ENCODE results near the gene GMIP.
A peak's percentile ranks its signal among the peaks of the same experiment; 100 is the strongest.

GMIP gene

GRCh38 chr19:19657397-19657783, 13.9 kb upstream of the GMIP start:
- peak; percentile 1 for DNase-seq (ENCODE audit: low spot score)

- peak; percentile 3 for DNase-seq (ENCODE audit: low spot score)
Measured at GRCh38 chr19:19656451-19657396, 13.3 kb upstream of the GMIP start.

GRCh38 chr19:19655641-19656343, 12.3 kb upstream of the GMIP start:
- DNase-seq (ENCODE audit: low spot score), result no peak

GRCh38 chr19:19655051-19655594, 11.7 kb upstream of the GMIP start:
- no peak for DNase-seq (ENCODE audit: low spot score)

GRCh38 chr19:19654441-19654840, 11.0 kb upstream of the GMIP start:
- no peak for DNase-seq (ENCODE audit: low spot score)

- no peak for DNase-seq (ENCODE audit: low spot score)
Measured at GRCh38 chr19:19653597-19654147, 10.2 kb upstream of the GMIP start.

GRCh38 chr19:19652482-19653295, 9.2 kb upstream of the GMIP start:
- DNase-seq (ENCODE audit: low spot score), result no peak

GRCh38 chr19:19651076-19651475, 7.6 kb upstream of the GMIP start:
- no peak for DNase-seq (ENCODE audit: low spot score)

GRCh38 chr19:19650331-19650730, 6.9 kb upstream of the GMIP start:
- DNase-seq (ENCODE audit: low spot score), result no peak

- no peak for DNase-seq (ENCODE audit: low spot score)
Measured at GRCh38 chr19:19649580-19649995, 6.1 kb upstream of the GMIP start.

- DNase-seq (ENCODE audit: low spot score), result no peak
Measured at GRCh38 chr19:19649155-19649554, 5.7 kb upstream of the GMIP start.

GRCh38 chr19:19647037-19647835, 3.8 kb upstream of the GMIP start:
- DNase-seq (ENCODE audit: low spot score), result no peak

GRCh38 chr19:19645233-19645870, 1.9 kb upstream of the GMIP start:
- no peak for DNase-seq (ENCODE audit: low spot score)

GRCh38 chr19:19644054-19644388, 564 bp upstream of the GMIP start:
- no peak for DNase-seq (ENCODE audit: low spot score)

- DNase-seq (ENCODE audit: low spot score), result peak; percentile 53
Measured at GRCh38 chr19:19642506-19643157, 825 bp downstream of the GMIP start.

- DNase-seq (ENCODE audit: low spot score), result no peak
Measured at GRCh38 chr19:19637523-19638251, 5.8 kb downstream of the GMIP start.

- DNase-seq (ENCODE audit: low spot score), result no peak
Measured at GRCh38 chr19:19637186-19637522, 6.3 kb downstream of the GMIP start.

- no peak for DNase-seq (ENCODE audit: low spot score)
Measured at GRCh38 chr19:19636573-19637185, 6.8 kb downstream of the GMIP start.

GRCh38 chr19:19635313-19635702, 8.1 kb downstream of the GMIP start:
- DNase-seq (ENCODE audit: low spot score), result no peak

Data from GM03348 (cell line).